Coronary artery (tissue), 2 donors: ENCODE results near the gene CRYGN.

Source experiments
- DNase-seq: peaks from one replicate; pipeline ENCODE4 v3.0.0-alpha.2; 2017; ENCODE audit warnings: low spot score
- H3K27ac ChIP-seq, 2 donors: fragments of 200-600 bp; sonication (generic); one replicate each; pipeline ENCODE4 v1.5.1; 2016 to 2019
- H3K4me3 ChIP-seq: fragments of 200-600 bp; sonication (generic); 2 replicates; pipeline ENCODE4 v1.5.1; 2016; ENCODE audit warnings: mild to moderate bottlenecking, moderate library complexity
- CTCF ChIP-seq: fragments of 200-600 bp; sonication (generic); IDR thresholded peaks from one replicate; pipeline ENCODE4 v1.5.1; 2019; ENCODE audit warnings: antibody characterized with exemption

Gene CRYGN

GRCh38 chr7:151400626-151401315 is 39.2 kb downstream of the CRYGN start:
- DNase-seq: no peak
- no peak for TF ChIP-seq CTCF

GRCh38 chr7:151399906-151400305 is 40.0 kb downstream of the CRYGN start:
- H3K27ac ChIP-seq: no peak overlapping the region
- H3K4me3 ChIP-seq: no peak overlapping the region
- TF ChIP-seq CTCF: no peak
- no peak for DNase-seq

More at GRCh38 chr7:151400626-151401315, 39.2 kb downstream of the CRYGN start:
- H3K4me3 ChIP-seq: no peak overlapping the region
- H3K27ac ChIP-seq: no peak overlapping the region

- TF ChIP-seq CTCF: no peak
- no peak for DNase-seq
- Histone ChIP-seq H3K27ac (no peak overlapping the region), H3K4me3 (no peak overlapping the region)
Measured at GRCh38 chr7:151399305-151399601, 40.7 kb downstream of the CRYGN start.

GRCh38 chr7:151398446-151399304 is 41.3 kb downstream of the CRYGN start:
- no peak for TF ChIP-seq CTCF
- Histone ChIP-seq H3K27ac (no peak overlapping the region), H3K4me3 (no peak overlapping the region)
- DNase-seq: no peak

- TF ChIP-seq CTCF: no peak
- no peak for DNase-seq
- Histone ChIP-seq H3K27ac (no peak overlapping the region), H3K4me3 (no peak overlapping the region)
Measured at GRCh38 chr7:151397026-151397425, 42.9 kb downstream of the CRYGN start.

- TF ChIP-seq CTCF: no peak
- no peak overlapping the region for H3K4me3 ChIP-seq
- no peak overlapping the region for H3K27ac ChIP-seq
- no peak for DNase-seq
Measured at GRCh38 chr7:151396328-151396970, 43.5 kb downstream of the CRYGN start.

- TF ChIP-seq CTCF: no peak
- H3K4me3 ChIP-seq: no peak overlapping the region
- H3K27ac ChIP-seq: no peak overlapping the region
- DNase-seq: no peak
Measured at GRCh38 chr7:151395036-151395367, 44.9 kb downstream of the CRYGN start.
